Measurements from ENCODE around the gene MYEF2. TPM values are rescaled to one million over a fixed set of nuclear protein-coding genes. Genes with fewer than 3 reads are reported as not detected.

MYEF2 gene
- 1 to 10 TPM in 2 of 3 donors, not detected in 1; 1.5 to 1.6 TPM for polyA plus RNA-seq

- peak within 1 kb of the TSS; percentile 51 to 87 (median 70) for H3K27ac Mint-ChIP-seq
- H3K4me1 Mint-ChIP-seq = peaks cover 10 to 14% of the 10 kb centered on the region in 2 donors
- peak; percentile 24 to 53 (median 51) for DNase-seq
- peak within 1 kb of the TSS; percentile 85 to 92 (median 90) for H3K4me3 Mint-ChIP-seq
- H3K36me3 Mint-ChIP-seq = no peaks in the 10 kb centered on the region
- peaks cover 0 to 5% (median 0%) of the 10 kb centered on the region in 6 donors for H3K9me3 Mint-ChIP-seq
- peaks cover 3 to 6% (median 3%) of the 10 kb centered on the region in 3 donors for H3K27me3 Mint-ChIP-seq (ENCODE audit: low read depth in 3 of 3)
These were observed at the start of gene MYEF2 for GRCh38 chr15:48177766-48178647. Gene MYEF2, minus strand, starts transcription at chr15:48178295. Its CDS starts 58 bp downstream, at chr15:48178237.

GRCh38 chr15:48225771-48226170, 47.7 kb upstream of the MYEF2 start:
- Mint-ChIP-seq H3K36me3 (no peaks in the 10 kb centered on the region), H3K4me3 (no peak overlapping the region), H3K4me1 (no peaks in the 10 kb centered on the region), H3K9me3 (peaks cover 0 to 2% (median 0%) of the 10 kb centered on the region in 6 donors), H3K27me3 (ENCODE audit: low read depth in 3 of 3) (peaks cover 0 to 2% (median 1%) of the 10 kb centered on the region in 3 donors), H3K27ac (no peak overlapping the region)
- no peak for DNase-seq

- Mint-ChIP-seq H3K27ac (no peak overlapping the region), H3K4me1 (no peaks in the 10 kb centered on the region), H3K27me3 (ENCODE audit: low read depth in 3 of 3) (peaks cover 0 to 3% (median 1%) of the 10 kb centered on the region in 3 donors), H3K4me3 (no peak overlapping the region), H3K9me3 (peaks cover 0 to under 1% (median 0%) of the 10 kb centered on the region in 6 donors), H3K36me3 (no peaks in the 10 kb centered on the region)
- no peak for DNase-seq
These were observed 44.5 kb upstream of the MYEF2 start for GRCh38 chr15:48222627-48223026.

GRCh38 chr15:48221885-48222284, 43.8 kb upstream of the MYEF2 start:
- Mint-ChIP-seq H3K4me3 (no peak overlapping the region), H3K36me3 (no peaks in the 10 kb centered on the region), H3K9me3 (no peaks in the 10 kb centered on the region), H3K4me1 (no peaks in the 10 kb centered on the region), H3K27me3 (ENCODE audit: low read depth in 3 of 3) (peaks cover 0 to 2% (median 1%) of the 10 kb centered on the region in 3 donors), H3K27ac (no peak overlapping the region)
- DNase-seq = no peak

GRCh38 chr15:48221261-48221660, 43.2 kb upstream of the MYEF2 start:
- H3K4me1 Mint-ChIP-seq = no peaks in the 10 kb centered on the region

GRCh38 chr15:48205981-48206380, 27.9 kb upstream of the MYEF2 start, which contains the start of gene SLC12A1:
Gene SLC12A1, plus strand, starts transcription at chr15:48206302. Its CDS starts 1,418 bp downstream, at chr15:48207720.
- DNase-seq = no peak
- no peak within 1 kb of the TSS for H3K4me3 Mint-ChIP-seq
- H3K9me3 Mint-ChIP-seq = no peaks in the 10 kb centered on the region
- H3K4me1 Mint-ChIP-seq = no peaks in the 10 kb centered on the region
- no peaks in the 10 kb centered on the region for H3K36me3 Mint-ChIP-seq
- H3K27ac Mint-ChIP-seq = no peak within 1 kb of the TSS
- H3K27me3 Mint-ChIP-seq (ENCODE audit: low read depth in 3 of 3) = peaks cover 3 to 6% (median 3%) of the 10 kb centered on the region in 3 donors

More at GRCh38 chr15:48221261-48221660, 43.2 kb upstream of the MYEF2 start:
- Mint-ChIP-seq H3K9me3 (no peaks in the 10 kb centered on the region), H3K27ac (no peak overlapping the region), H3K36me3 (no peaks in the 10 kb centered on the region), H3K27me3 (ENCODE audit: low read depth in 3 of 3) (peaks cover 0 to 2% (median 1%) of the 10 kb centered on the region in 3 donors), H3K4me3 (no peak overlapping the region)
- DNase-seq = no peak

GRCh38 chr15:48202068-48202467, 24.0 kb upstream of the MYEF2 start:
- Mint-ChIP-seq H3K4me3 (no peak overlapping the region), H3K27me3 (ENCODE audit: low read depth in 3 of 3) (peaks cover 2 to 5% (median 3%) of the 10 kb centered on the region in 3 donors), H3K9me3 (peaks cover 0 to 5% (median 0%) of the 10 kb centered on the region in 6 donors), H3K36me3 (no peaks in the 10 kb centered on the region), H3K4me1 (no peaks in the 10 kb centered on the region), H3K27ac (no peak overlapping the region)
- DNase-seq = no peak

- DNase-seq = no peak
- H3K4me3 Mint-ChIP-seq = no peak within 1 kb of the TSS
- peaks cover 1 to 6% (median 6%) of the 10 kb centered on the region in 3 donors for H3K27me3 Mint-ChIP-seq (ENCODE audit: low read depth in 3 of 3)
- H3K36me3 Mint-ChIP-seq = no peaks in the 10 kb centered on the region
- H3K4me1 Mint-ChIP-seq = no peaks in the 10 kb centered on the region
- peaks cover 0 to 10% (median 0%) of the 10 kb centered on the region in 6 donors for H3K9me3 Mint-ChIP-seq
- H3K27ac Mint-ChIP-seq = no peak within 1 kb of the TSS
These were observed 13.6 kb upstream of the MYEF2 start, which contains the start of gene CTXN2 for GRCh38 chr15:48191574-48192225. Gene CTXN2, plus strand, starts transcription at chr15:48191665. Its CDS starts 9,636 bp downstream, at chr15:48201301.

- DNase-seq = peak in 2 of 3 donors; percentile 3 to 6
- no peaks in the 10 kb centered on the region for H3K4me1 Mint-ChIP-seq
- peaks cover 1 to 6% (median 5%) of the 10 kb centered on the region in 3 donors for H3K27me3 Mint-ChIP-seq (ENCODE audit: low read depth in 3 of 3)
- no peak overlapping the region for H3K27ac Mint-ChIP-seq
- no peak overlapping the region for H3K4me3 Mint-ChIP-seq
- peaks cover 0 to 10% (median 0%) of the 10 kb centered on the region in 6 donors for H3K9me3 Mint-ChIP-seq
- H3K36me3 Mint-ChIP-seq = no peaks in the 10 kb centered on the region
These were observed 13.0 kb upstream of the MYEF2 start for GRCh38 chr15:48190932-48191573.

- peaks cover 1 to 4% (median 4%) of the 10 kb centered on the region in 3 donors for H3K27me3 Mint-ChIP-seq (ENCODE audit: low read depth in 3 of 3)
- peaks cover 0 to 6% (median 0%) of the 10 kb centered on the region in 6 donors for H3K9me3 Mint-ChIP-seq
- H3K4me1 Mint-ChIP-seq = no peaks in the 10 kb centered on the region
- H3K36me3 Mint-ChIP-seq = no peaks in the 10 kb centered on the region
- H3K27ac Mint-ChIP-seq = no peak overlapping the region
- DNase-seq = no peak
- H3K4me3 Mint-ChIP-seq = no peak overlapping the region
These were observed 8.2 kb upstream of the MYEF2 start for GRCh38 chr15:48186271-48186670.

GRCh38 chr15:48185529-48185928, 7.4 kb upstream of the MYEF2 start:
- H3K4me1 Mint-ChIP-seq = no peaks in the 10 kb centered on the region
- H3K27me3 Mint-ChIP-seq (ENCODE audit: low read depth in 3 of 3) = peaks cover 0 to 3% (median 1%) of the 10 kb centered on the region in 3 donors
- no peak for DNase-seq
- H3K36me3 Mint-ChIP-seq = no peaks in the 10 kb centered on the region
- peaks cover 0 to 5% (median 0%) of the 10 kb centered on the region in 6 donors for H3K9me3 Mint-ChIP-seq
- no peak overlapping the region for H3K27ac Mint-ChIP-seq
- no peak overlapping the region for H3K4me3 Mint-ChIP-seq

- no peaks in the 10 kb centered on the region for H3K36me3 Mint-ChIP-seq
- peaks cover 0 to 3% (median 1%) of the 10 kb centered on the region in 3 donors for H3K27me3 Mint-ChIP-seq (ENCODE audit: low read depth in 3 of 3)
- H3K27ac Mint-ChIP-seq = no peak overlapping the region
- no peak for DNase-seq
- H3K4me1 Mint-ChIP-seq = no peaks in the 10 kb centered on the region
- H3K4me3 Mint-ChIP-seq = no peak overlapping the region
- peaks cover 0 to 5% (median 0%) of the 10 kb centered on the region in 6 donors for H3K9me3 Mint-ChIP-seq
These were observed 4.7 kb upstream of the MYEF2 start for GRCh38 chr15:48182749-48183148.

GRCh38 chr15:48178648-48178931, 495 bp upstream of the MYEF2 start:
- Mint-ChIP-seq H3K9me3 (peaks cover 0 to 5% (median 0%) of the 10 kb centered on the region in 6 donors), H3K4me1 (peaks cover 10 to 14% of the 10 kb centered on the region in 2 donors), H3K4me3 (peak overlapping the region; percentile 61 to 78 (median 74)), H3K27ac (no peak overlapping the region), H3K27me3 (ENCODE audit: low read depth in 3 of 3) (peaks cover 3 to 6% (median 3%) of the 10 kb centered on the region in 3 donors), H3K36me3 (no peaks in the 10 kb centered on the region)
- DNase-seq = no peak

Data from immature natural killer cell (primary cell).